Body of pancreas (tissue), 4 donors: ENCODE results near the gene ZC3H7B.

Source experiments
- POLR2A ChIP-seq, 3 donors: fragments of 450-650 bp; IDR thresholded peaks; one replicate each; pipeline ENCODE4 v1.6.1; 2016; ENCODE audit warnings: antibody characterized with exemption in 3 of 3, mild to moderate bottlenecking in 2 of 3
- TF ChIP-seq, protein P1 (sequence below), 7 experiments: fragments of 450-650 bp in 4 of 7; fragments of 200-600 bp in 3 of 7; sonication (generic) in 3 of 7; IDR thresholded peaks; one replicate each; pipeline ENCODE4 v1.5.1; 2016 to 2019; ENCODE audit warnings: antibody characterized with exemption in 7 of 7

DNA sequence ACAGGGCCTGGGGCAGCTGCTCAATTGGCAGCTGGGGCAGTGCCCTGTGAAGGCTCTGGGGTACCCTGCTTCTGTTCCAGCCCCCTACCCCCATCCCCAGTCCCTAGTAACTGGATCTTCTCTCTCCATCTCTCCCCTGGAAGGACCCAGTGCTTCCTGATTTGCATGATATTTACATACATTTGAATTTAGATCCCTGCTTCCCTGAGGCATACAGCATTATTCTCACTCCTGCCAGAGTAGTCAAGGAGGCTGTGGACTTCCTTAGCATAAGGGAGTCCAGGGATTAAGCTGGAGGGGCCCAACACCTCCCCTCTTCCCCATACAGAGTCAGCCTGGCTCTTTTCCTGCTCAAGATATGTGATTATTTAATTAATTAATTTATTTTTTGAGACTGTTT, 105.1 kb downstream of the ZC3H7B start:
- TF ChIP-seq, protein P1, sequence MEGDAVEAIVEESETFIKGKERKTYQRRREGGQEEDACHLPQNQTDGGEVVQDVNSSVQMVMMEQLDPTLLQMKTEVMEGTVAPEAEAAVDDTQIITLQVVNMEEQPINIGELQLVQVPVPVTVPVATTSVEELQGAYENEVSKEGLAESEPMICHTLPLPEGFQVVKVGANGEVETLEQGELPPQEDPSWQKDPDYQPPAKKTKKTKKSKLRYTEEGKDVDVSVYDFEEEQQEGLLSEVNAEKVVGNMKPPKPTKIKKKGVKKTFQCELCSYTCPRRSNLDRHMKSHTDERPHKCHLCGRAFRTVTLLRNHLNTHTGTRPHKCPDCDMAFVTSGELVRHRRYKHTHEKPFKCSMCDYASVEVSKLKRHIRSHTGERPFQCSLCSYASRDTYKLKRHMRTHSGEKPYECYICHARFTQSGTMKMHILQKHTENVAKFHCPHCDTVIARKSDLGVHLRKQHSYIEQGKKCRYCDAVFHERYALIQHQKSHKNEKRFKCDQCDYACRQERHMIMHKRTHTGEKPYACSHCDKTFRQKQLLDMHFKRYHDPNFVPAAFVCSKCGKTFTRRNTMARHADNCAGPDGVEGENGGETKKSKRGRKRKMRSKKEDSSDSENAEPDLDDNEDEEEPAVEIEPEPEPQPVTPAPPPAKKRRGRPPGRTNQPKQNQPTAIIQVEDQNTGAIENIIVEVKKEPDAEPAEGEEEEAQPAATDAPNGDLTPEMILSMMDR (IDR thresholded peaks at IDR 0.05): no peak
- no peak for TF ChIP-seq POLR2A (IDR thresholded peaks at IDR 0.05)
